HepG2 (cell line): Measurements from ENCODE around the gene TMEM61. TPM values are rescaled to one million over a fixed set of nuclear protein-coding genes. Genes with fewer than 3 reads are reported as not detected.

Source experiments
- ATAC-seq: fragments of 200-7000 bp; cut with Tn5 transposase; 3 replicates; pipeline ENCODE4 v1.9.1; 2020; ENCODE audit warnings: mild to moderate bottlenecking, moderate library complexity
- BruUV-seq: library from RNA; stranded (reverse); fragments of 400-500 nt; replicated peaks from 2 replicates; lab custom pipeline; 2021; lab: Mats Ljungman, UMichigan
- CTCF ChIA-PET: fragments of 300-600 bp; formaldehyde crosslinking; extraction: SDS; loops from one replicate; lab custom pipeline; 2021; ENCODE audit warnings: low total read pairs, inconsistent platforms, low intra/inter-chr PET ratio; lab: Yijun Ruan, JAX
- POLR2A ChIA-PET: fragments of 350-600 bp; sonication (Branson Sonifier 250); formaldehyde crosslinking; loops from one replicate; lab custom pipeline; 2020; ENCODE audit warnings: antibody characterized with exemption, inconsistent platforms; lab: Yijun Ruan, JAX
- DNase-seq: peaks from one replicate; pipeline ENCODE4 v3.0.0-alpha.2; 2015; ENCODE audit warnings: low spot score
- FAIRE-seq: peaks from 3 replicates; lab custom pipeline; 2011; peaks lifted over from hg19 to GRCh38; lab: Jason Lieb, UNC
- H2AFZ ChIP-seq: one replicate; pipeline ENCODE4 v1.6.1; 2011; ENCODE audit warnings: low read length, inconsistent platforms
- H3K27ac ChIP-seq: fragments of 300-600 bp; 3 replicates; pipeline ENCODE4 v1.8.0; 2011; ENCODE audit warnings: mixed run types, mild to moderate bottlenecking, mixed read lengths, low read length, inconsistent platforms; ENCODE audit not compliant: insufficient read depth; ENCODE audit errors: extremely low read length
- H3K27me3 ChIP-seq, 2 experiments: fragments of 200-600 bp in 1 of 2; 2 replicates in 1 of 2; 3 replicates in 1 of 2; pipeline versions ENCODE4 v1.6.0 to v1.8.0; 2011; ENCODE audit warnings: low read length in 2 of 2, mild to moderate bottlenecking in 2 of 2, moderate library complexity in 2 of 2, inconsistent platforms in 1 of 2; ENCODE audit not compliant: insufficient read depth in 2 of 2, control insufficient read depth in 1 of 2
- H3K36me3 ChIP-seq, 2 experiments: fragments of 200-600 bp in 1 of 2; replicated peaks in 1 of 2; 2 replicates in 1 of 2; 3 replicates in 1 of 2; pipeline versions ENCODE4 v1.5.1 to v1.8.0; 2011; ENCODE audit warnings: low read length in 2 of 2, inconsistent platforms in 1 of 2; ENCODE audit not compliant: insufficient read depth in 2 of 2, control insufficient read depth in 1 of 2
- H3K4me1 ChIP-seq: 2 replicates; pipeline ENCODE4 v1.5.1; 2012; ENCODE audit warnings: low read length, inconsistent platforms; ENCODE audit not compliant: insufficient read depth
- H3K4me2 ChIP-seq: 2 replicates; pipeline ENCODE4 v1.6.0; 2011; ENCODE audit warnings: low read depth, low read length, inconsistent platforms
- H3K4me3 ChIP-seq, 3 experiments: fragments of 200-600 bp in 1 of 3; sonication (generic), shearing (Covaris generic) in 1 of 3; replicated peaks in 1 of 3; 2 replicates each; pipeline ENCODE4 v1.5.1; 2011 to 2016; ENCODE audit warnings: low read length in 3 of 3, inconsistent platforms in 2 of 3, low read depth in 2 of 3, mild to moderate bottlenecking in 2 of 3, control low read depth in 1 of 3, mixed read lengths in 1 of 3; ENCODE audit not compliant: insufficient read depth in 1 of 3
- H3K79me2 ChIP-seq: one replicate; pipeline ENCODE4 v1.6.1; 2011; ENCODE audit warnings: low read length, inconsistent platforms; ENCODE audit not compliant: insufficient read depth
- H3K9ac ChIP-seq: 2 replicates; pipeline ENCODE4 v1.6.0; 2011; ENCODE audit warnings: mild to moderate bottlenecking, low read depth, low read length, inconsistent platforms; ENCODE audit not compliant: insufficient read depth
- H3K9me3 ChIP-seq: 2 replicates; pipeline ENCODE4 v1.5.1; 2012; ENCODE audit warnings: mild to moderate bottlenecking, low read length
- H4K20me1 ChIP-seq: 2 replicates; pipeline ENCODE4 v1.6.0; 2011; ENCODE audit warnings: inconsistent platforms, mild to moderate bottlenecking, low read length, moderate library complexity; ENCODE audit not compliant: insufficient read depth
- DNMT3B ChIP-seq: conservative IDR thresholded peaks from 2 replicates; pipeline ENCODE4 v1.6.1; 2016; ENCODE audit warnings: missing biosample characterization, control low read depth
- FOXA1 ChIP-seq, 2 experiments: fragments of 450-650 bp in 1 of 2; sonication (generic) in 1 of 2; formaldehyde crosslinking in 1 of 2; IDR thresholded peaks; 2 replicates each; pipeline versions ENCODE4 v1.4.0 to v1.6.1; 2016 to 2020; ENCODE audit warnings: missing genetic modification reagents in 1 of 2
- HDAC1 ChIP-seq: sonication (generic); formaldehyde crosslinking; IDR thresholded peaks from 2 replicates; pipeline ENCODE4 v1.5.1; 2020; ENCODE audit warnings: mild to moderate bottlenecking, missing genetic modification reagents
- MXI1 ChIP-seq: IDR thresholded peaks from 3 replicates; pipeline ENCODE4 v1.6.1; 2012; ENCODE audit warnings: low read depth, low read length, inconsistent platforms, borderline replicate concordance
- NPAS2 ChIP-seq: sonication (generic); formaldehyde crosslinking; IDR thresholded peaks from 2 replicates; pipeline ENCODE4 v1.8.0; 2022; ENCODE audit warnings: mild to moderate bottlenecking, missing genetic modification reagents, borderline replicate concordance
- POLR2G ChIP-seq: fragments of 200-400 bp; formaldehyde crosslinking; IDR thresholded peaks from 2 replicates; pipeline ENCODE4 v1.6.1; 2018; ENCODE audit warnings: mild to moderate bottlenecking, low read depth, low read length, moderate library complexity
- RAD21 ChIP-seq: fragments of 450-650 bp; formaldehyde crosslinking; IDR thresholded peaks from 2 replicates; pipeline ENCODE4 v1.5.0; 2020; ENCODE audit warnings: mild to moderate bottlenecking
- SMC3 ChIP-seq: IDR thresholded peaks from 2 replicates; pipeline ENCODE4 v1.6.1; 2011; ENCODE audit warnings: low read length, improper control_type of control experiment
- TSC22D2 ChIP-seq: sonication (generic); formaldehyde crosslinking; IDR thresholded peaks from 2 replicates; pipeline ENCODE4 v1.5.1; 2020; ENCODE audit warnings: missing genetic modification reagents, mild to moderate bottlenecking, borderline replicate concordance
- WGBS: methylation state at CpG from one replicate; pipeline ENCODE4 v1.1.6; 2017; ENCODE audit warnings: low lambda C conversion rate; 5-methylcytosine and 5-hydroxymethylcytosine counted together
- in situ Hi-C: cut with HindIII; loops from 2 replicates; pipeline ENCODE4 v1.10.0; 2017; ENCODE audit warnings: low pct_unique_long_range_greater_than_20kb; ENCODE audit not compliant: extremely low pct_ligation_motif_present
- intact Hi-C: fragments of 100-400 bp; cut with micrococcal nuclease; formaldehyde crosslinking; loops from one replicate; pipeline ENCODE4 v1.10.0; 2022; ENCODE audit not compliant: unreplicated experiment
- polyA plus RNA-seq, 8 experiments: library from polyadenylated mRNA; depleted of rRNA in 3 of 8; stranded (reverse) in 7 of 8; unstranded in 1 of 8; fragments of >200 nt; fragmentation: Illumina TruSeq in 4 of 8; extraction: Trizol in 4 of 8; gene quantifications; 2 replicates each; pipeline versions ENCODE4 v1.2.1 to v1.2.3, GENCODE V29; 2011 to 2016; ENCODE audit warnings: low read depth in 4 of 8, missing spikeins in 1 of 8, mixed read lengths in 1 of 8; ENCODE audit not compliant: insufficient read depth in 1 of 8
- total RNA-seq, 5 experiments: library from RNA; depleted of rRNA; stranded (reverse); fragments of >200 nt; fragmentation: Illumina TruSeq; extraction: Trizol; gene quantifications; 2 replicates each; pipeline ENCODE4 v1.2.3, GENCODE V29; 2016; ENCODE audit warnings: low read depth in 1 of 5
- TF ChIP-seq, protein P1 (sequence below): sonication (generic); formaldehyde crosslinking; IDR thresholded peaks from 2 replicates; pipeline ENCODE4 v1.5.0; 2020; ENCODE audit warnings: mild to moderate bottlenecking, missing genetic modification reagents, borderline replicate concordance
- TF ChIP-seq, protein P2 (sequence below): sonication (generic); formaldehyde crosslinking; IDR thresholded peaks from 2 replicates; pipeline ENCODE4 v1.4.0; 2020; ENCODE audit warnings: missing genetic modification reagents
- TF ChIP-seq, protein P3 (sequence below): sonication (generic); IDR thresholded peaks from 2 replicates; pipeline ENCODE4 v1.6.1; 2016; ENCODE audit warnings: low read depth, borderline replicate concordance

Gene TMEM61
- total and polyA plus RNA-seq, 2 of the 13 experiments (the other 11 are each of a cell fraction or from before 2014, with no cell fraction given), result not detected

DNA sequence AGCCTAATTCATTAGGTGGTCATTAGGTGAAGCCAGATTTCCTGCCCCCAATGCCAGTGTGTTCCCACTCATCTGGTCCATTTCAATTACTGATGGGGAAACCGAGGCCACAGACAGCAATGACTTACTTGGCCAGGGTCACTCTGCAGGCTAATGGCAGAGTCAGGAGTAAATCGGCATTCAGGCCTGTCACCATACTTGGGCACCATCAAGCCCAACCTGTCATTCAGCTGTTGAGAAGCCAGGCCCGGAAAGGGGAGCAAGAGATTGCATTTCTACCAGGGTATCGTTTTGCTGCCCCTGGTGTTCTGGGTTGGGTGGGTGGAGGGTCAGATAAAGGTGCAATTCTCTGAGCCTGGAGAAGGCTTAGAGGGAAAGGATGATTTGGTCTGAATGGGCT is 8.0 kb upstream of the TMEM61 start (continued):
- TF ChIP-seq, protein P1, sequence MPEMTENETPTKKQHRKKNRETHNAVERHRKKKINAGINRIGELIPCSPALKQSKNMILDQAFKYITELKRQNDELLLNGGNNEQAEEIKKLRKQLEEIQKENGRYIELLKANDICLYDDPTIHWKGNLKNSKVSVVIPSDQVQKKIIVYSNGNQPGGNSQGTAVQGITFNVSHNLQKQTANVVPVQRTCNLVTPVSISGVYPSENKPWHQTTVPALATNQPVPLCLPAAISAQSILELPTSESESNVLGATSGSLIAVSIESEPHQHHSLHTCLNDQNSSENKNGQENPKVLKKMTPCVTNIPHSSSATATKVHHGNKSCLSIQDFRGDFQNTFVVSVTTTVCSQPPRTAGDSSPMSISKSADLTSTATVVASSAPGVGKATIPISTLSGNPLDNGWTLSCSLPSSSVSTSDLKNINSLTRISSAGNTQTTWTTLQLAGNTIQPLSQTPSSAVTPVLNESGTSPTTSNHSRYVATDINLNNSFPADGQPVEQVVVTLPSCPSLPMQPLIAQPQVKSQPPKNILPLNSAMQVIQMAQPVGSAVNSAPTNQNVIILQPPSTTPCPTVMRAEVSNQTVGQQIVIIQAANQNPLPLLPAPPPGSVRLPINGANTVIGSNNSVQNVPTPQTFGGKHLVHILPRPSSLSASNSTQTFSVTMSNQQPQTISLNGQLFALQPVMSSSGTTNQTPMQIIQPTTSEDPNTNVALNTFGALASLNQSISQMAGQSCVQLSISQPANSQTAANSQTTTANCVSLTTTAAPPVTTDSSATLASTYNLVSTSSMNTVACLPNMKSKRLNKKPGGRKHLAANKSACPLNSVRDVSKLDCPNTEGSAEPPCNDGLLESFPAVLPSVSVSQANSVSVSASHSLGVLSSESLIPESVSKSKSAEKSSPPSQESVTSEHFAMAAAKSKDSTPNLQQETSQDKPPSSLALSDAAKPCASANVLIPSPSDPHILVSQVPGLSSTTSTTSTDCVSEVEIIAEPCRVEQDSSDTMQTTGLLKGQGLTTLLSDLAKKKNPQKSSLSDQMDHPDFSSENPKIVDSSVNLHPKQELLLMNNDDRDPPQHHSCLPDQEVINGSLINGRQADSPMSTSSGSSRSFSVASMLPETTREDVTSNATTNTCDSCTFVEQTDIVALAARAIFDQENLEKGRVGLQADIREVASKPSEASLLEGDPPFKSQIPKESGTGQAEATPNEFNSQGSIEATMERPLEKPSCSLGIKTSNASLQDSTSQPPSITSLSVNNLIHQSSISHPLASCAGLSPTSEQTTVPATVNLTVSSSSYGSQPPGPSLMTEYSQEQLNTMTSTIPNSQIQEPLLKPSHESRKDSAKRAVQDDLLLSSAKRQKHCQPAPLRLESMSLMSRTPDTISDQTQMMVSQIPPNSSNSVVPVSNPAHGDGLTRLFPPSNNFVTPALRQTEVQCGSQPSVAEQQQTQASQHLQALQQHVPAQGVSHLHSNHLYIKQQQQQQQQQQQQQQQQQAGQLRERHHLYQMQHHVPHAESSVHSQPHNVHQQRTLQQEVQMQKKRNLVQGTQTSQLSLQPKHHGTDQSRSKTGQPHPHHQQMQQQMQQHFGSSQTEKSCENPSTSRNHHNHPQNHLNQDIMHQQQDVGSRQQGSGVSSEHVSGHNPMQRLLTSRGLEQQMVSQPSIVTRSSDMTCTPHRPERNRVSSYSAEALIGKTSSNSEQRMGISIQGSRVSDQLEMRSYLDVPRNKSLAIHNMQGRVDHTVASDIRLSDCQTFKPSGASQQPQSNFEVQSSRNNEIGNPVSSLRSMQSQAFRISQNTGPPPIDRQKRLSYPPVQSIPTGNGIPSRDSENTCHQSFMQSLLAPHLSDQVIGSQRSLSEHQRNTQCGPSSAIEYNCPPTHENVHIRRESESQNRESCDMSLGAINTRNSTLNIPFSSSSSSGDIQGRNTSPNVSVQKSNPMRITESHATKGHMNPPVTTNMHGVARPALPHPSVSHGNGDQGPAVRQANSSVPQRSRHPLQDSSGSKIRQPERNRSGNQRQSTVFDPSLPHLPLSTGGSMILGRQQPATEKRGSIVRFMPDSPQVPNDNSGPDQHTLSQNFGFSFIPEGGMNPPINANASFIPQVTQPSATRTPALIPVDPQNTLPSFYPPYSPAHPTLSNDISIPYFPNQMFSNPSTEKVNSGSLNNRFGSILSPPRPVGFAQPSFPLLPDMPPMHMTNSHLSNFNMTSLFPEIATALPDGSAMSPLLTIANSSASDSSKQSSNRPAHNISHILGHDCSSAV, result no peak
- TF ChIP-seq POLR2G, result no peak

DNA sequence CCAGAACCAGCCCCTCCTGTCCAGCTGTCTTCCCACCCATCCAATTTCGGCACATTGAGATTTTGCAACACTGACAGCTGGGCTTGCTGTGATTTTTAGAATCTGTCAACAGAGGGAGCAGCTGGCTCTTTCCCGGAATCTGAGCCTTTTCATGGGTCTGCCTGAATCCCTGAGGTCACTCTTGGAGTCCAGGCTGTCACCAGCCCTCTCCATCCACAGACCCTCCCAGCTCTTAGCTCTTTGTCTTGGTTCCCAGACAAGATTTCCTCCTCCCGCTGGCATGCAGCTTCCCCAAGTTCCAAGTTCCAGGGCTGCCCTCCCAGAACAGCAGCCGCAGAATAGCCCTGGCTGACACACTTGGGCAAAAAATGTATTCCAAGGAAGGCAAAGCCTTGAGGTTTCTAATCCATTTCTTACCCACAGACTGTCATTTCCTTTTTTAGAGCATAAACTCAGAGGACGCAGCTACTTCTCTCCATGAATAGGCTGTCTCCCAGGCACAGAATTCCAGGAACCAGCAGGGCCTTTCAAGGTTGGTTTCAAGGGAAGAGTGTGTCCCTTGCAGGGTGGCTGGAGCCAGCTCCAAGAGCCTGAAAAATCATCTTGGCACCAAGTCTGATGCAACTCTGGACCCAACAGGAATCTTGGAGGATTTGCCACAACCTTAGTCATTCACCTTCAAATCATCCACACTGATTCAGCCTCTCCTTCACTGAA is 7.1 kb upstream of the TMEM61 start:
- in situ Hi-C loops (no loop called here), intact Hi-C loops (loop anchor here (1.0 kb wide), 1 partner anchor 49 kb away; no protein-coding TSS in a partner anchor)
- CTCF ChIA-PET, result interaction anchor here (1.4 kb wide), 1 partner anchor 23 kb away, joined by 5 read pairs; no protein-coding TSS in a partner anchor
- DNase-seq (peak; percentile 40), ATAC-seq (peak; percentile 90), FAIRE-seq (peak; percentile 40)
- Histone ChIP-seq H3K36me3 (no peaks in the 10 kb centered on the region), H3K4me2 (no peak overlapping the region), H3K79me2 (no peaks in the 10 kb centered on the region), H3K4me3 (no peak overlapping the region), H3K27me3 (peaks cover 0 to 23% of the 10 kb centered on the region in 2 experiments; a peak in 3 of 5 replicates), H3K9me3 (no peaks in the 10 kb centered on the region), H4K20me1 (no peaks in the 10 kb centered on the region), H3K4me1 (no peaks in the 10 kb centered on the region), H3K27ac (no peak overlapping the region), H2AFZ (no peak overlapping the region), H3K9ac (no peak overlapping the region)
- WGBS, result 35% methylated on average over 4 of the region's 5 CpGs
- POLR2A ChIA-PET, result no interaction called here
- BruUV-seq, result no TSS peak
- no peak for TF ChIP-seq FOXA1 (IDR thresholded peaks at IDR 0.05)
- TF ChIP-seq FOXA1 (CRISPR knock-in tag; IDR thresholded peaks at IDR 0.05), result 0 out of 2 replicates have a peak, but pooled peaks have one; percentile 39
- no peak for TF ChIP-seq HDAC1 (CRISPR knock-in tag)
- TF ChIP-seq, protein P2, sequence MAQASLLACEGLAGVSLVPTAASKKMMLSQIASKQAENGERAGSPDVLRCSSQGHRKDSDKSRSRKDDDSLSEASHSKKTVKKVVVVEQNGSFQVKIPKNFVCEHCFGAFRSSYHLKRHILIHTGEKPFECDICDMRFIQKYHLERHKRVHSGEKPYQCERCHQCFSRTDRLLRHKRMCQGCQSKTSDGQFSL (CRISPR knock-in tag), result no peak
- peak; percentile 9; the same call in 1 of the 2 replicates for TF ChIP-seq RAD21 (CRISPR knock-in tag)
- TF ChIP-seq, protein P3, sequence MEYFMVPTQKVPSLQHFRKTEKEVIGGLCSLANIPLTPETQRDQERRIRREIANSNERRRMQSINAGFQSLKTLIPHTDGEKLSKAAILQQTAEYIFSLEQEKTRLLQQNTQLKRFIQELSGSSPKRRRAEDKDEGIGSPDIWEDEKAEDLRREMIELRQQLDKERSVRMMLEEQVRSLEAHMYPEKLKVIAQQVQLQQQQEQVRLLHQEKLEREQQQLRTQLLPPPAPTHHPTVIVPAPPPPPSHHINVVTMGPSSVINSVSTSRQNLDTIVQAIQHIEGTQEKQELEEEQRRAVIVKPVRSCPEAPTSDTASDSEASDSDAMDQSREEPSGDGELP, result peak; percentile 61; the same call in 1 of the 2 replicates
- TF ChIP-seq DNMT3B, result no peak
- no peak for TF ChIP-seq NPAS2 (CRISPR knock-in tag)
- no peak for TF ChIP-seq TSC22D2 (CRISPR knock-in tag)
- no peak for TF ChIP-seq MXI1
- peak; percentile 55 for TF ChIP-seq SMC3
